H1 (cell line): ENCODE data around the gene MRPS27. TPM values are rescaled to one million over a fixed set of nuclear protein-coding genes. Genes with fewer than 3 reads are reported as not detected.

Experiments used
- CTCF ChIA-PET: fragments of 300-600 bp; sonication (Branson Sonifier 250); formaldehyde crosslinking; loops from one replicate; lab custom pipeline; 2021; ENCODE audit not compliant: partially characterized antibody; lab: Charles Lee
- POLR2A ChIA-PET: fragments of 300-600 bp; sonication (Branson Sonifier 250); formaldehyde crosslinking; loops from one replicate; lab custom pipeline; 2021; ENCODE audit warnings: inconsistent platforms; ENCODE audit not compliant: partially characterized antibody; lab: Charles Lee
- DNase-seq, 2 experiments: peaks; one replicate each; pipeline versions ENCODE4 v3.0.0 to v3.0.0-alpha.2; 2010 to 2022; ENCODE audit warnings: low spot score in 2 of 2, low read depth in 1 of 2, mixed read lengths in 1 of 2
- FAIRE-seq: peaks from 2 replicates; lab custom pipeline; 2011; peaks lifted over from hg19 to GRCh38; lab: Jason Lieb, UNC
- H2AFZ ChIP-seq: 2 replicates; pipeline ENCODE4 v1.8.1; 2012; ENCODE audit warnings: low read length, inconsistent platforms
- H2AK5ac ChIP-seq: 2 replicates; pipeline ENCODE4 v1.6.1; 2013; ENCODE audit warnings: low read depth, low read length
- H2BK120ac ChIP-seq: replicated peaks from 2 replicates; pipeline ENCODE3; 2013; ENCODE audit warnings: low read depth, low read length, inconsistent platforms
- H2BK12ac ChIP-seq: 2 replicates; pipeline ENCODE4 v1.6.1; 2013; ENCODE audit warnings: low read depth, low read length
- H2BK15ac ChIP-seq: 2 replicates; pipeline ENCODE4 v1.6.1; 2013; ENCODE audit warnings: low read length
- H2BK20ac ChIP-seq: 2 replicates; pipeline ENCODE4 v1.6.1; 2013; ENCODE audit warnings: low read length
- H2BK5ac ChIP-seq: 2 replicates; pipeline ENCODE4 v1.6.1; 2013; ENCODE audit warnings: low read depth, low read length
- H3K14ac ChIP-seq: 2 replicates; pipeline ENCODE4 v1.6.1; 2013; ENCODE audit warnings: inconsistent platforms; ENCODE audit not compliant: insufficient read length
- H3K18ac ChIP-seq: 2 replicates; pipeline ENCODE4 v1.6.1; 2013; ENCODE audit warnings: low read length; ENCODE audit errors: extremely low read depth
- H3K23ac ChIP-seq: 2 replicates; pipeline ENCODE4 v1.6.1; 2013; ENCODE audit warnings: inconsistent platforms; ENCODE audit not compliant: insufficient read length
- H3K23me2 ChIP-seq: 2 replicates; pipeline ENCODE4 v1.6.1; 2013; ENCODE audit warnings: low read depth, low read length
- H3K27ac ChIP-seq: 2 replicates; pipeline ENCODE4 v1.6.1; 2011; ENCODE audit warnings: low read depth, low read length, inconsistent platforms
- H3K27me3 ChIP-seq, 4 experiments: replicated peaks in 1 of 4; 1 replicate in 1 of 4; 2 replicates in 3 of 4; pipeline versions ENCODE4 v1.6.1 to v1.8.1; 2011 to 2013; ENCODE audit warnings: low read length in 3 of 4, mild to moderate bottlenecking in 3 of 4, inconsistent platforms in 2 of 4, mixed read lengths in 2 of 4, moderate library complexity in 1 of 4; ENCODE audit not compliant: control insufficient read depth in 3 of 4, insufficient read depth in 3 of 4; ENCODE audit errors: extremely low read depth in 1 of 4
- H3K36me3 ChIP-seq, 4 experiments: 2 replicates each; pipeline versions ENCODE4 v1.6.1 to v1.8.1; 2011 to 2013; ENCODE audit warnings: mild to moderate bottlenecking in 4 of 4, low read length in 3 of 4, moderate library complexity in 2 of 4, control low read depth in 1 of 4, inconsistent platforms in 1 of 4; ENCODE audit not compliant: insufficient read depth in 4 of 4, control insufficient read depth in 2 of 4
- H3K4ac ChIP-seq: replicated peaks from 2 replicates; pipeline ENCODE3; 2013; ENCODE audit warnings: low read length, low read depth, mixed read lengths, inconsistent platforms; ENCODE audit not compliant: insufficient read length
- H3K4me1 ChIP-seq, 4 experiments: replicated peaks in 1 of 4; 1 replicate in 1 of 4; 2 replicates in 3 of 4; pipeline versions ENCODE4 v1.6.1 to v1.8.1; 2011 to 2013; ENCODE audit warnings: low read length in 3 of 4, inconsistent platforms in 2 of 4, mixed read lengths in 1 of 4; ENCODE audit not compliant: insufficient read depth in 4 of 4, control insufficient read depth in 3 of 4
- H3K4me2 ChIP-seq, 2 experiments: 2 replicates each; pipeline versions ENCODE4 v1.6.1 to v1.8.1; 2011 to 2013; ENCODE audit warnings: low read depth in 2 of 2, low read length in 2 of 2, control low read depth in 1 of 2, inconsistent platforms in 1 of 2, mild to moderate bottlenecking in 1 of 2; ENCODE audit not compliant: insufficient read depth in 1 of 2
- H3K4me3 ChIP-seq, 4 experiments: fragments of 200-600, 300-600 bp in 1 of 4; sonication (generic), shearing (Covaris generic), sonication (Bioruptor Twin) in 1 of 4; 2 replicates each; pipeline versions ENCODE4 v1.5.1 to v1.8.1; 2011 to 2016; ENCODE audit warnings: low read length in 4 of 4, low read depth in 3 of 4, control low read depth in 2 of 4, inconsistent platforms in 2 of 4, mild to moderate bottlenecking in 2 of 4, mixed read lengths in 1 of 4, moderate library complexity in 1 of 4; ENCODE audit not compliant: insufficient read depth in 2 of 4; ENCODE audit errors: extremely low read depth in 1 of 4
- H3K56ac ChIP-seq: replicated peaks from 2 replicates; pipeline ENCODE3; 2013; ENCODE audit warnings: low read depth, mild to moderate bottlenecking, mixed read lengths, low read length, inconsistent platforms; ENCODE audit not compliant: insufficient read length
- H3K79me1 ChIP-seq: 2 replicates; pipeline ENCODE4 v1.6.1; 2013; ENCODE audit warnings: low read depth, low read length, control low read depth
- H3K79me2 ChIP-seq, 2 experiments: 2 replicates each; pipeline versions ENCODE4 v1.6.1 to v1.8.1; 2012 to 2013; ENCODE audit warnings: low read length in 2 of 2, mild to moderate bottlenecking in 2 of 2, inconsistent platforms in 1 of 2; ENCODE audit not compliant: insufficient read depth in 2 of 2, control insufficient read depth in 1 of 2
- H3K9ac ChIP-seq, 4 experiments: replicated peaks in 1 of 4; 1 replicate in 1 of 4; 2 replicates in 3 of 4; pipeline versions ENCODE4 v1.6.1 to v1.8.1; 2011 to 2013; ENCODE audit warnings: low read depth in 3 of 4, low read length in 3 of 4, control low read depth in 2 of 4, mild to moderate bottlenecking in 2 of 4, moderate library complexity in 2 of 4, inconsistent platforms in 1 of 4; ENCODE audit errors: extremely low read depth in 1 of 4
- H3K9me3 ChIP-seq, 2 experiments: 2 replicates each; pipeline versions ENCODE4 v1.6.1 to v1.8.1; 2012 to 2013; ENCODE audit warnings: mild to moderate bottlenecking in 2 of 2, moderate library complexity in 2 of 2, control low read depth in 1 of 2, inconsistent platforms in 1 of 2, low read depth in 1 of 2, low read length in 1 of 2, mixed read lengths in 1 of 2; ENCODE audit not compliant: insufficient read depth in 2 of 2
- H4K20me1 ChIP-seq, 2 experiments: replicated peaks in 1 of 2; 2 replicates each; pipeline versions ENCODE3 to v1.8.1; 2011 to 2013; ENCODE audit warnings: inconsistent platforms in 2 of 2, low read length in 2 of 2, mild to moderate bottlenecking in 1 of 2; ENCODE audit not compliant: insufficient read depth in 2 of 2, control insufficient read depth in 1 of 2
- H4K5ac ChIP-seq: 2 replicates; pipeline ENCODE4 v1.6.1; 2013; ENCODE audit warnings: low read length, low read depth, mixed read lengths, inconsistent platforms; ENCODE audit not compliant: insufficient read length
- H4K8ac ChIP-seq: 2 replicates; pipeline ENCODE4 v1.8.0; 2013; ENCODE audit warnings: mild to moderate bottlenecking, moderate library complexity, low read length, inconsistent platforms; ENCODE audit not compliant: insufficient read depth; ENCODE audit errors: extremely low read depth
- H4K91ac ChIP-seq: replicated peaks from 2 replicates; pipeline ENCODE3; 2013; ENCODE audit warnings: low read length, mixed read lengths, inconsistent platforms; ENCODE audit not compliant: insufficient read length
- CBX8 ChIP-seq: fragments of 300-800, 300-1000 bp; sonication (generic); IDR thresholded peaks from 2 replicates; pipeline ENCODE4 v1.7.1; 2016; ENCODE audit warnings: low read depth, low read length, borderline replicate concordance
- KDM1A ChIP-seq: fragments of 200-600, 300-600 bp; sonication (generic); IDR thresholded peaks from 2 replicates; pipeline ENCODE4 v1.7.1; 2016; ENCODE audit warnings: mild to moderate bottlenecking, low read length, borderline replicate concordance
- NRF1 ChIP-seq: IDR thresholded peaks from 2 replicates; pipeline ENCODE4 v1.6.1; 2011; ENCODE audit warnings: mild to moderate bottlenecking, low read depth, low read length, improper control_type of control experiment
- SIRT6 ChIP-seq: IDR thresholded peaks from one replicate; pipeline ENCODE4 v1.7.1; 2012; ENCODE audit warnings: low read length, inconsistent platforms
- WGBS, 2 experiments: shearing (Covaris generic) in 1 of 2; methylation state at CpG; one replicate each; pipeline versions ENCODE4 v1.1.6 to v1.1.7; 2013 to 2015; ENCODE audit warnings: low lambda C conversion rate in 2 of 2, mixed read lengths in 2 of 2, inconsistent platforms in 1 of 2, low coverage in 1 of 2, missing lambda C conversion rate in 1 of 2; ENCODE audit not compliant: insufficient replicate concordance in 2 of 2, insufficient coverage in 1 of 2, insufficient read length in 1 of 2; ENCODE audit errors: extremely low coverage in 1 of 2, missing lambda C conversion rate in 1 of 2; 5-methylcytosine and 5-hydroxymethylcytosine counted together
- polyA plus RNA-seq, 7 experiments: library from polyadenylated mRNA; depleted of rRNA in 3 of 7; stranded (reverse) in 5 of 7; unstranded in 2 of 7; fragments of >200 nt in 5 of 7; fragments of 200-250 nt in 2 of 7; gene quantifications; 1 replicate in 5 of 7; 2 replicates in 1 of 7; 4 replicates in 1 of 7; pipeline versions ENCODE4 v1.2.1 to v1.2.3, GENCODE V29; 2011 to 2013; ENCODE audit warnings: missing spikeins in 2 of 7, mixed read lengths in 2 of 7
- total RNA-seq: library from RNA; stranded (reverse); fragmentation: NEBNext Ultra II Directional; extraction: Animal tissue kit (Norgen Biotek cat#: 25700); gene quantifications from 2 replicates; pipeline ENCODE4 v1.2.1, GENCODE V29; 2021

MRPS27 gene
- total and polyA plus RNA-seq, 2 of the 8 experiments (the other 6 are each of a cell fraction or from before 2014, with no cell fraction given): 93.2 to 102 TPM

GRCh38 chr5:72256536-72256935 lies 63.5 kb downstream of the MRPS27 start:
- Histone ChIP-seq H3K79me2 (peaks cover 0 to 6% of the 10 kb centered on the region in 2 experiments; a peak in 2 of 4 replicates), H3K27ac (no peak overlapping the region)
- CTCF ChIA-PET: interaction anchor here (1.0 to 1.4 kb wide), 3 partner anchors 13 to 100 kb away, joined by 3 to 4 read pairs (median 3); no protein-coding TSS in a partner anchor

More at GRCh38 chr5:72256536-72256935, 63.5 kb downstream of the MRPS27 start:
- DNase-seq (no peak), FAIRE-seq (no peak)
- Histone ChIP-seq H2AFZ (no peak overlapping the region), H3K18ac (no peak overlapping the region), H3K79me1 (peaks cover 2% of the 10 kb centered on the region; the same call in 1 of the 2 replicates), H4K20me1 (peaks cover 0 to 1% of the 10 kb centered on the region in 2 experiments), H4K91ac (no peak overlapping the region), H3K23me2 (no peaks in the 10 kb centered on the region), H3K36me3 (no peaks in the 10 kb centered on the region; a peak in 3 of 8 replicates), H3K9ac (no peak overlapping the region), H2BK20ac (no peak overlapping the region), H3K4me2 (no peak overlapping the region), H3K14ac (no peak overlapping the region), H3K23ac (no peak overlapping the region), H3K9me3 (no peaks in the 10 kb centered on the region), H4K5ac (no peak overlapping the region), H3K4ac (no peak overlapping the region), H3K27me3 (no peaks in the 10 kb centered on the region), H3K4me3 (no peak overlapping the region), H4K8ac (no peak overlapping the region), H2BK12ac (no peak overlapping the region), H3K56ac (no peak overlapping the region), H2BK5ac (no peak overlapping the region), H3K4me1 (no peaks in the 10 kb centered on the region), H2AK5ac (no peak overlapping the region), H2BK120ac (no peak overlapping the region), H2BK15ac (no peak overlapping the region)
- WGBS, 2 experiments: 95% methylated on average over 2 of the region's 2 CpGs; no CpG with 5 or more reads in 1 of the 2 experiments
- TF ChIP-seq SIRT6 (no peak), NRF1 (no peak), KDM1A (no peak), CBX8 (no peak)
- POLR2A ChIA-PET: no interaction called here
